Astrocyte (in vitro differentiated cells and primary cell): ENCODE results near the gene TPX2.

Experiments used
- CTCF ChIP-seq: IDR thresholded peaks from 2 replicates; pipeline ENCODE4 v1.5.1; 2011; ENCODE audit warnings: low read depth, mild to moderate bottlenecking, inconsistent platforms, low read length, moderate library complexity; ENCODE audit not compliant: insufficient read depth
- EZH2 ChIP-seq: IDR thresholded peaks from 2 replicates; pipeline ENCODE4 v1.6.1; 2012; ENCODE audit warnings: mild to moderate bottlenecking, low read length, inconsistent platforms; ENCODE audit not compliant: insufficient read depth

GRCh38 chr20:31738729-31739549 is at the start of gene TPX2:
- TF ChIP-seq CTCF (no peak), EZH2 (no peak)
